NCI-H2107 (cell line): ENCODE results near the gene TMEM26.
"Not testable (repeated sequence)": the region's sequence is repeated elsewhere in the genome, so short reads cannot be mapped to it uniquely, and the experiment has no call there.

Experiments used
- DNase-seq: peaks from one replicate; lab custom pipeline; 2025; lab: John Stamatoyannopoulos, UW

The TMEM26 gene

DNA sequence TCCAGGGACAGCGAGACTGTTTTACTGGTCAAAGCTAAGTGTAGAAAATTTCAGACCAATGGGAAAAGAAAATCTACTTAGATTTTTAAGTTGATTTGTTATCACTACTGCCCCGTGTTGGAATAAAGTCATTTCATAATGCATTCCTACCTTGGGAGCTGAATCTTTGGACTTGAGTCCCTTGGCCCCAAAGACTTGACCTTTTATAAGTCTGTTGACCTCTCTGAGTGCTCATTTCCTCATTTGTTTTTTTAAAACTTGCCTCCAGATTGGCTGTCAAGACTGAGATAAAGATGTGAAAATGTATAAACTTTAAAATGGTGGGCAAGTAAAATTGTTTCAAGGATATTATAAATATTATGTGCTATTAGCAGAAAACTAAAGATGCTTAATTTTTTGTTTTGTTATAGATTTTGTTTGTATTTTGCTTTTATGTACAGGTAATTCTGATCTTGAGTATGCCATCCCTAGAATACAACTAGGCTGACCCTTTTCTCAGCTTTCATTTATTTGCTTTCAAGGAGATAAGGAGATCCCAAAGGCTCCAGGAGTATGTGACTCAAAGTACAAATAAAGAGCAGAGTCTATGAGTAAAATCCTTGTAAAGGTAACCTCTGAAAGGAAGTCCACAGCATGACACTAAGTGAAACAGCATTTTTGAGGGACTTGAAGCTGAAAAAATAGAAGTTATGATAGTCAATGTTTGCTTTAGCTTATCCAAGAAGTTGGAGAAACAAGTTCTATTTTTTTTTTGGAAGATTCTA, 54.6 kb downstream of the TMEM26 start:
- no peak for DNase-seq

DNA sequence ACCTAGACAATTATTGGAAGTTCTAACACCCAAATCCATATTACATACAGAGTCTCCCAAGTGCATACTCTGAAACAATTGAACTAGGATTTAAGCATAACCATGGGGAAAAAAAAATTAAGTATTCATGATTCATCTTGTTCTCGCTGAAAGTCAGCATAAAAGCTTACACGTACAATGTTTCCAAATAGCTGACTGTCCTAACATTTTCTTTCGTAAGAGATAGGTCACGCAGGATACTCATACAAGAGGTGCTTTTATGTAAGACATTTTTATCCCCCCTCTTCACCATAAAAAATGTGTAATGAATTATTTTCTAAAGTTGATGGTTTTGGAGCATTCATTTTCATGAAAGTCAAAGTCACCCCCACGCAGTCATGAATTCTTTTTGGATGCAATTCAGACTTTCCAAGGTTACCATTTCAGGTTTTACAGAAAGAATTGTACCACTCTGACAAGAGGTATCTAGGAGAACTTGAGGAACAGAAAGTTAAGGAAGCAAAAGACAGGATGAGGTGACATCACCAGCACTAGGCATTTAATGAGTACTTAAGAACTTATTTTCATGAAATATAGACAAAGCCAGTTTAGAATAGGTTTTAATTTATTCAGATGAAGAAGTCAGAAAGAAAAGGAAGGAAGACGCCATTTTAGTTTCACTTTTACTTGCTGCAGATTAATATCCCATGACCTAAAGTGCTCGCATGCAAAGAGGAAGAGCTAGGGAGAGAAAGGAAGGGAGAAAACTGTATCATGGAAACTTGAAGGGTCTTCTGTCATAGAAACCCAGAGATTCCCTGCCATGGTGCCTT, 55.8 kb downstream of the TMEM26 start:
- DNase-seq: no peak

DNA sequence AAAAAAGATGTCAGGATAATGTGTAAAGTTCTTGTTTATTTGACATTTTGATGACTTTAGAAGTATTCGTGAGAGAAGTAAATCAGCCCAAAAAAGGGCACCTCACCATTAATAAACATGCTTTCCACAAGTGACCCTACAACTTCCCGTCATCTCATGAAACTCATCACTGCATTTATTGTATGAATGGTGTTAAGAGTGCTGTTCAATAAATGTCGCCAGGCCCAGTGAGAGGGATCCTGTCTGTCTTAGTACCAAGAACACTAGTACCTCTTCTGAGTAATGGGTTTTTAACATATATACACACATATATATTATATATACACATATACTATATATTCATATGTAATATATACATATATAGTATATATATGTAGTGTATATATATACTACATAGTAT, 61.9 kb downstream of the TMEM26 start:
- no peak for DNase-seq

DNA sequence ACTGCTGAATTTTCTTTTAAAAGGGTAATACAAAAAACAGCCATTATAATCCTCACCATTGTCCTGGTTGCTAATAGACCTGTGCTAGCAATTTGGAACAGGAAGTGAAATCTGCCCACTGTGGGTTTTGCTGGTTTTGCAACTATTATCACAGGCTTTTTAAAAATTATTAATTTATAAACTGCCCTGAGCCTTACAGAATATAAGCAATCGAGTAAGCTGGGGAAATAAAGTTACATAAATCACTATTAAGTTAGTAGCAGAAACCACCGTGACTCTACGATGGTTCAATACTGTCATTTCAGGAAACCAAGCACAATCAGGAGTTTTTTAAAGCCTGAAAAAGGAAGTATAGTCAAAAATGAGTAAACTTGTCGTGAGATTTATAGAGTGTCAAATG, 62.3 kb downstream of the TMEM26 start:
- no peak for DNase-seq

DNA sequence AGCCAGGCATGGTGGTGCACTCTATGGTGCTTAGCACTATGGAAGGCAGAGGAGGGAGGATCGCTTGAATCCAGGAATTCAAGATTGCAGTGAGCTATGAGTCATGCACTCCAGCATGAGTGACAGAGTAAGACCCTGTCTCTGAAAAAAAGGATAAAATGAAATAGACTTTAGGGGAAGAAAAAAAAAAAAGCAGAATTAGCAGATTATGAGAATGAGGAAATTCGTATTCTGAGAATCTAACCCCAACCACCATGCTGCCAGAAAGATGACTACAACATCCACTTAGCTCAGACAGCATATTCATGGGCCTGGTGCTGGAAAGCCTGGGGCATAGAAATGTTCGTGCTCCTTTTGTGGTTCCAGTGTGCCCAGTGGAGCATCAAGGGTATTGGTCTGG, 63.3 kb downstream of the TMEM26 start:
- no peak for DNase-seq

DNA sequence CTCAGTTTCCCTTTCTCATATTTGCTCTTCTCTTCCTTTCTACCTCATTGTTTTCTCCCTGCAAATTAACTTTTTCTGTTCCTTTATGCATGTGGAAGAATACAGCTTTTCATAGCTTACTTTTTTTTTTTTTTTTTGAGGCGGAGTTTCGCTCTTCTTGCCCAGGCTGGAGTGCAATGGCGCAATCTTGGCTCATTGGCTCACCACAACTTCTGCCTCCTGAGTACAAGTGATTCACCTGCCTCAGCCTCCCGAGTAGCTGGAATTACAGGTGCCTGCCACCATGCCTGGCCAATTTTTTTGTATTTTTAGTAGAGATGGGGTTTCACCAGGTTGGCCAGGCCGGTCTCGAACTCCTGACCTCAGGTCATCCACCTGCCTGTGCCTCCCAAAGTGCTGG, 64.2 kb downstream of the TMEM26 start:
- DNase-seq: not testable (repeated sequence)

DNA sequence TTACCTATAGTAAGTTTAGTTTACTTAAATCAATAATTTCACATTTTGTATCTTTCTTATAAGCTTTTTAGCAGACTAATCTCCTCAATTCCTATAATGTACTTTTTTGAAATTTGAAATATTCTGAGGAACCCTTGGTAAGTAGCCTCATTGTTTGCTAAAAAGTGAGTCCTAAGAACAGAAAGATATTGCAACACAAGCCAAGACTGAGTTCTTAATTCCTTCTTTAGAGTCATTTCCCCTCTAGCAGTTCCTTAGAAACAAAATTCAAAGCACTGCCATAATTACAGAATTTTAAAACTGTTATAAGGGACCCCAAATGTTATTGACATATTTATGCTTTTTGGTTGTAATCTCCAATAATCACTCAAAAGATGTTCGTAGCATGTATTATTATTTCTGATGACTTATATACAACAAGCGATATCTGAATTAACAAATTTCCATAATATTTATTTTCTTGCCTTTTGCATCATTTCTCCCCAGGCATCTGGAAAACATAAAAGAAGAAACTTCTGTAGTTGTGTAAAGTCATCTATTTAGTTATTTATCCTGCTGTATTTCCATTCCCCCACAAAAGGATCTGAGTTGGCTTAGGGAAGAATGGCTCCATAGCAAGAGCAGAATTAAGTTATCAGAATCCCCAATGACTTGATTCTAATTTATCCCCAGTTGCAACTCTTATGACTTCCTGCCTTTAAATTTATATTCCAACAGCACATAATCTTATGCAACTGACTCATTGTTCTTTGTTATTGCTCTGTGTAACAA, 67.8 kb downstream of the TMEM26 start:
- DNase-seq: no peak

DNA sequence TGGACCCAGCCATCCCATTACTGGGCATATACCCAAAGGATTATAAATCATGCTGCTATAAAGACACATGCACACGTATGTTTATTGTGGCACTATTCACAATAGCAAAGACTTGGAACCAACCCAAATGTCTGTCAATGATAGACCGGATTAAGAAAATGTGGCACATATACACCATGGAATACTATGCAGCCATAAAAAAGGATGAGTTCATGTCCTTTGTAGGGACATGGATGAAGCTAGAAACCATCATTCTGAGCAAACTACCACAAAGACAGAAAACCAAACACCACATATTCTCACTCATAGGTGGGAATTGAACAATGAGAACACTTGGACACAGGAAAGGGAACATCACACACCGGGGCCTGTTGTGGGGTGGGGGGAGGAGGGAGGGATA, 72.0 kb downstream of the TMEM26 start:
- not testable (repeated sequence) for DNase-seq

DNA sequence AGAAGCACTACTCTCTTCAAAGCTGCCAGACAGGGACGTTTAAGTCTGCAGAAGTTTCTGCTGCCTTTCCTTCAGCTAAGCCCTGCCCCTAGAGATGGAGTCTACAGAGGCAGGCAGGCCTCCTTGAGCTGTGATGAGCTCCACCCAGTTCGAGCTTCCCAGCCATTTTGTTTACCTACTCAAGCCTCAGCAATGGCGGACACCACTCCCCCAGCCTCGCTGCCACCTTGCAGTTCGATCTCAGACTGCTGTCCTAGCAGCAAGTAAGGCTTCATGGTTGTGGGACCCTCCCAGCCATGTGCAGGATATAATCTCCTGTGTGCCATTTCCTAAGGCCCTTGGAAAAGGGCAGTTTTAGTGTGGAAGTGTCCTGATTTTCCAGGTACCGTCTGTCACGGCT, 74.3 kb downstream of the TMEM26 start:
- DNase-seq: no peak

DNA sequence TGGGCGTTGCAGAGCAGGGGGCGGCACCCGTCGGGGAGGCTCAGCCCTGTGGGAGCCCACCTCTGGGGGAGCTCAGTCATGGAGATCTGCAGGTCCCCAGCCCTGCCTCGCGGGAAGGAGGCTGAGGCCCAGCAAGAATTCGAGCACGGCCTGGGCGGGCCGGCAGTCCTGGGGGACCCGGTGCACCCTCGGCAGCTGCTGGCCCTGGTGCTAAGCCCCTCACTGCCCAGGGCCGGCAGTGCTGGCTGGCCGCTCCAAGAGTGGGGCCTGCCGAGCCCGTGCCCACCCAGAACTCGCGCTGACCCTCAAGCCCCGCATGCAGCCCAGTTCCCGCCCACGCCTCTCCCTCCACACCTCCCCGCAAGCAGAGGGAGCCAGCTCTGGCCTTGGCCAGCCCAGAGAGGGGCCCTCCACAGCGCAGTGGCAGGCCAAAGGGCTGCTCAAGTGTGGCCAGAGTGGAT, 76.2 kb downstream of the TMEM26 start:
- no peak for DNase-seq

DNA sequence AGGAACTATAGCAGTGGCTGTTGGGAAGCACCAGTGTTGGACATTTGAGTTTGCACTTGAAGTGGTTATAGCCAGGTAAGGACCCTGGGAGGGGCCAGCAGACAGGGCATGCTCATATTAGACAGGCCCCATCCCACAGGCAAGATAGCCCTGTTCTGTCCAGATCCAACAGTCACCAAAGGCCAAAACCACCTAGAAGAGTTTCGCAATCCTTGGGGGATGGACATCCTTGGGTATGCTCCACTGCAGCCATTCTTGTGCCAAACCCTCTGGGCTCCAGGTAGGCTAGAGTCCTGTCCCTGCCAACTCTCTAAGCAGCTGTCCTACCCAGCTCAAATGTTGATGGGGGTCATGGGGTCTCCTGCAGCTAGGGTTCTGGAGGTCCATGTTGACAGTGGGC, 76.8 kb downstream of the TMEM26 start:
- no peak for DNase-seq

DNA sequence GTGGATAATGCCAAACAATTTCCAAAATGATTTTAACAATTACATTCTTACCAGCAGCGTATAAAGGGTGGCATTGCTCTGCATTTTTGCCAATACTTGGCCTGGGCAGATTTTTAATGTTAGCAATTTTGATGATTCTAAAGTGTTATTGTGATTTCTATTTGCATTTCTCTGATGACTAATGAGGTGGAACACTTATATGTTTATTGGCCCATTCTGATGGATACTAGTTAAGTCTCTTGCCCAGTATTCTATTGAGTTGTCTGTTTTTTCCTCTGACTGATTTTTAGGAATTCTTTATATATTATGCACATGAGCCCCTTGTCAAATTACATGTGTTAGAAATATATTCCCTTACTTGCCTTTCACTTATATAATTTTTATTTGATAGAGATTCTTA, 86.8 kb downstream of the TMEM26 start:
- DNase-seq: no peak

DNA sequence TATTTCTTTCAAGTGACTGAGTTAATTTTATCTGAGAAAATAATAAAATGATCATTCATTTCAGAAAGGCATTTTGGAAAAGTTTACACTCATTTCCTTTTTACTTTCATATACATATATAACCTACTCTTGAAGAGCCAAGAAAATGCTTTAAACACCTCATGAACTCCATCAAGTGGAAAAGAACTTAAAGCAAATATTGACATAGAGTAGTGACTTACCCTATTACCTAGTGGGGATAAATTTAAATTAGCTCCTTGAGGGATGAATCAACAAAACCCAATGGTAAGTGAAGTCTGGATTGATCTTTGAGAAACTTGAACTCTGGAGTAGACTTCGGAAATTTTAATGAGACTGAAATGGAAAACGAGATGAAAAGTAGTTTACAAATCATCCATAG, 88.6 kb downstream of the TMEM26 start:
- no peak for DNase-seq

DNA sequence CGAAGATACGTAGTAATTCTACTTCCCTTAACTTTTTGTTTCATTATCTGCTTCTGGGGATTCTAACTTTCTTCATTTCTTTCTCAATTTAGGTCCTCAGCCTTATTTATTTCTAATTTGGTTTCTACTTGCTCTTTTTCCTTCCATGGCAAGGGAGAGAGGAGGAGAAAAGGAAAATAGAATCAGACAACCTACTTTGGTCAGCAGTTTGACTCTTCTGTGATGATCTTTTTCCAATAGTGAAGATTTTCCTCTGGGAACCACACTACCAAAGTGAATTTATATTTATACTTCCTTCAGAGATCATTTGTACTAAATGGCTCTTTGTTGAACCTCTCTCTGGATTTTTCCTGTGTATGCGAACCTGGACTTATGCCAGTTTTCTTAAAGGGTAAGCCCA, 90.2 kb downstream of the TMEM26 start:
- DNase-seq: no peak

DNA sequence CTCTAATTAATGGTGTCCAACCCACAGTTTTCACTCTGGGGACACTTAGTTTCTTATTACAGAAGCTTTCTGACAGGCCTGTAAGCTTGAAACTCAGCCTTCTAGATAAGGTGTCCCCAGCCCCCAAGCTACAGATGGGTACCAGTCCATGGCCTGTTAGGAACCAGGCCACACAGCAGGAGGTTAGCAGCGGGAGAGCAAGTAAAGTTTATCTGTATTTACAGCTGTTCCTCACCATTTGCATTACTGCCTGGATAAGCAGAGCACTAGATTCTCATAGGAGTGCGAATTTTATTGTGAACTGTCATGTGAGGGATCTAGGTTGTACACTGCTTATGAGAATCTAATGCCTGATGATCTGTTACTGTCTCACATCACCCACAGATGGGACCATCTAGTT, 93.7 kb downstream of the TMEM26 start:
- no peak for DNase-seq

DNA sequence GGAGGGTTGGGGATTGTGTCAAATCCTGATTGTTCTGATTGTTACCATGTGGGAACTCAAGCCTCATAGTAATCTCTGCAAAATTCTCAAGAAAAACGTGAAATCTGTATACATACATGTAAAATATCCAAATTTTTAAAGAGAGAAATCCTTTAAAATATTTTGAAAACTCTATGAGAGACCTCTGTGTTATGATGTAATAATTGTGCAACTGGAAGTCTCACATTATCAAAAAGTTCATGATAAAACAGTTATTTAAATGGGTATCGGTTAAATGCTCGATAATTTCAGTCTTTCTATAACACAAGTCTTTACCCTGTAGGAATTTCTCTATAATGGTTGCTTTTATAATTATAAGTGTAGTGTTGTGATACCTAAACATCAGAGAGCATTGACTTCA, 95.5 kb downstream of the TMEM26 start:
- no peak for DNase-seq
